ENCODE measurements around the gene LKAAEAR1. TPM values are rescaled to one million over a fixed set of nuclear protein-coding genes. Genes with fewer than 3 reads are reported as not detected.

Gene LKAAEAR1
- total and polyA plus RNA-seq, 2 experiments from 2014 or later, result 1.8 TPM; not detected in 1

DNA sequence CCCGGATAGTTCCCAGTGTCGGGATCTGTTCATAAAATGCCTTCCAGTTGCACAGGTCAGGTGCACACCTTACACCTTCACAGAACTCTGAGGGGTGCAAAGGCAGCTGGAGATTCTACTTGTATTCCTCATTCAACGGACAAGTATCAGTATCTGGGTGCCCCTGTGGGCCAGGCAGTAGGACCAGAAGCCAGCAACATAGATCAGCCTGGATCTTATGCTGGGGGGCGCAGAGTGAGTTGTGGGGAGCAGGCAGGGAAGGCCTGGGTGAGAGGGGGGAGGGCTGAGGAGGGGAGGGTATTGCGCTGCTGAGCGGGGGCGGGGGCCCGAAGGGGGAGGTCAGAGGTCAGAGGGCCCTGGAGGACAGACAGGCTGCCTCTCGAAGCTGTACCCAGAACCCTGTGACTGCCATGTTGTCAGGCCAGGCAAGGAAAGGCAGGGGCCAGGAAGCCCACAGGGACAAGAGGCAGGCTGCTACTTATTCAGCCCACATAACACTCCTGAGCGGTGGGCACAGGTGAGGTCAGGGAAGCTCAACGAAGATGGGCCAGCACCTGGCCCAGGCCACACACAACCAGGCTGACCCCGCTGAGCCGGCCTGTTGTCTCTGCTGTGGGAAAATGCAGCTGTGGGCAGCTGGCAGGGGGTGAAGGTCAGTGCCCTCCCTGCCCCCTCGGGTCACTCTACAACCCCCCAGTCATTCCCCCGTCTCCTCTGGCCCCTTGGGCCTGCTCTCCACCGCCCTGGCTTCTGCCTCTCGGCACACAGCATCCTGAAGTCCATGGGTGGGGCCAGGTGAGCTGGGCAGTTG lies 3.2 kb downstream of the LKAAEAR1 start (continued):
- no peak for TF ChIP-seq ZNF462 (CRISPR knock-in tag; IDR thresholded peaks at IDR 0.05)
- no peak for TF ChIP-seq ETS1 (IDR thresholded peaks at IDR 0.05)
- TF ChIP-seq ZNF114 (CRISPR knock-in tag; IDR thresholded peaks at IDR 0.05), result no peak
- TF ChIP-seq, protein P1, sequence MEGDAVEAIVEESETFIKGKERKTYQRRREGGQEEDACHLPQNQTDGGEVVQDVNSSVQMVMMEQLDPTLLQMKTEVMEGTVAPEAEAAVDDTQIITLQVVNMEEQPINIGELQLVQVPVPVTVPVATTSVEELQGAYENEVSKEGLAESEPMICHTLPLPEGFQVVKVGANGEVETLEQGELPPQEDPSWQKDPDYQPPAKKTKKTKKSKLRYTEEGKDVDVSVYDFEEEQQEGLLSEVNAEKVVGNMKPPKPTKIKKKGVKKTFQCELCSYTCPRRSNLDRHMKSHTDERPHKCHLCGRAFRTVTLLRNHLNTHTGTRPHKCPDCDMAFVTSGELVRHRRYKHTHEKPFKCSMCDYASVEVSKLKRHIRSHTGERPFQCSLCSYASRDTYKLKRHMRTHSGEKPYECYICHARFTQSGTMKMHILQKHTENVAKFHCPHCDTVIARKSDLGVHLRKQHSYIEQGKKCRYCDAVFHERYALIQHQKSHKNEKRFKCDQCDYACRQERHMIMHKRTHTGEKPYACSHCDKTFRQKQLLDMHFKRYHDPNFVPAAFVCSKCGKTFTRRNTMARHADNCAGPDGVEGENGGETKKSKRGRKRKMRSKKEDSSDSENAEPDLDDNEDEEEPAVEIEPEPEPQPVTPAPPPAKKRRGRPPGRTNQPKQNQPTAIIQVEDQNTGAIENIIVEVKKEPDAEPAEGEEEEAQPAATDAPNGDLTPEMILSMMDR (conservative IDR thresholded peaks at IDR 0.05; ENCODE audit: low read depth in 2 of 2), result no peak
- TF ChIP-seq NANOG (IDR thresholded peaks at IDR 0.05; ENCODE audit: borderline replicate concordance), result no peak
- TF ChIP-seq EZH2 (IDR thresholded peaks at IDR 0.05; ENCODE audit: low read depth, unreplicated experiment), result no peak
- TF ChIP-seq CREB1 (CRISPR knock-in tag; IDR thresholded peaks at IDR 0.05; ENCODE audit: low read depth), result no peak
- TF ChIP-seq JUNB (IDR thresholded peaks at IDR 0.05; ENCODE audit: unreplicated experiment), result no peak
- no peak for TF ChIP-seq ZNF331 (CRISPR knock-in tag; IDR thresholded peaks at IDR 0.05; ENCODE audit: low read depth)
- TF ChIP-seq, protein P2, sequence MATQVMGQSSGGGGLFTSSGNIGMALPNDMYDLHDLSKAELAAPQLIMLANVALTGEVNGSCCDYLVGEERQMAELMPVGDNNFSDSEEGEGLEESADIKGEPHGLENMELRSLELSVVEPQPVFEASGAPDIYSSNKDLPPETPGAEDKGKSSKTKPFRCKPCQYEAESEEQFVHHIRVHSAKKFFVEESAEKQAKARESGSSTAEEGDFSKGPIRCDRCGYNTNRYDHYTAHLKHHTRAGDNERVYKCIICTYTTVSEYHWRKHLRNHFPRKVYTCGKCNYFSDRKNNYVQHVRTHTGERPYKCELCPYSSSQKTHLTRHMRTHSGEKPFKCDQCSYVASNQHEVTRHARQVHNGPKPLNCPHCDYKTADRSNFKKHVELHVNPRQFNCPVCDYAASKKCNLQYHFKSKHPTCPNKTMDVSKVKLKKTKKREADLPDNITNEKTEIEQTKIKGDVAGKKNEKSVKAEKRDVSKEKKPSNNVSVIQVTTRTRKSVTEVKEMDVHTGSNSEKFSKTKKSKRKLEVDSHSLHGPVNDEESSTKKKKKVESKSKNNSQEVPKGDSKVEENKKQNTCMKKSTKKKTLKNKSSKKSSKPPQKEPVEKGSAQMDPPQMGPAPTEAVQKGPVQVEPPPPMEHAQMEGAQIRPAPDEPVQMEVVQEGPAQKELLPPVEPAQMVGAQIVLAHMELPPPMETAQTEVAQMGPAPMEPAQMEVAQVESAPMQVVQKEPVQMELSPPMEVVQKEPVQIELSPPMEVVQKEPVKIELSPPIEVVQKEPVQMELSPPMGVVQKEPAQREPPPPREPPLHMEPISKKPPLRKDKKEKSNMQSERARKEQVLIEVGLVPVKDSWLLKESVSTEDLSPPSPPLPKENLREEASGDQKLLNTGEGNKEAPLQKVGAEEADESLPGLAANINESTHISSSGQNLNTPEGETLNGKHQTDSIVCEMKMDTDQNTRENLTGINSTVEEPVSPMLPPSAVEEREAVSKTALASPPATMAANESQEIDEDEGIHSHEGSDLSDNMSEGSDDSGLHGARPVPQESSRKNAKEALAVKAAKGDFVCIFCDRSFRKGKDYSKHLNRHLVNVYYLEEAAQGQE (IDR thresholded peaks at IDR 0.05; ENCODE audit: unreplicated experiment), result no peak
- no peak for TF ChIP-seq POLR2AphosphoS5 (IDR thresholded peaks at IDR 0.05; ENCODE audit: low read depth)
